GM21447 (cell line): ENCODE data around the gene DUOX1.

Experiments used
- ATAC-seq: cut with Tn5 transposase; IDR thresholded peaks from one replicate; pipeline ENCODE4 v1.9.1; 2021; ENCODE audit not compliant: unreplicated experiment

The DUOX1 gene

GRCh38 chr15:45166834-45167630, 37.2 kb downstream of the DUOX1 start:
- ATAC-seq, result peak; percentile 95

GRCh38 chr15:45167631-45168205, 37.9 kb downstream of the DUOX1 start:
- no peak for ATAC-seq

- no peak for ATAC-seq
These were observed 38.5 kb downstream of the DUOX1 start for GRCh38 chr15:45168286-45168685.

GRCh38 chr15:45168751-45169551, 39.2 kb downstream of the DUOX1 start:
- ATAC-seq, result no peak

- no peak for ATAC-seq
These were observed 40.0 kb downstream of the DUOX1 start for GRCh38 chr15:45169608-45170480.

- no peak for ATAC-seq
These were observed 42.1 kb downstream of the DUOX1 start for GRCh38 chr15:45171912-45172311.

GRCh38 chr15:45174069-45174468, 44.3 kb downstream of the DUOX1 start:
- ATAC-seq, result no peak

- no peak for ATAC-seq
These were observed 44.8 kb downstream of the DUOX1 start for GRCh38 chr15:45174577-45174976.

GRCh38 chr15:45177285-45177684, 47.5 kb downstream of the DUOX1 start:
- ATAC-seq, result no peak

GRCh38 chr15:45179221-45179985, 49.6 kb downstream of the DUOX1 start:
- ATAC-seq, result no peak

- no peak for ATAC-seq
These were observed 50.4 kb downstream of the DUOX1 start for GRCh38 chr15:45180201-45180600.

- ATAC-seq, result no peak
These were observed 51.0 kb downstream of the DUOX1 start for GRCh38 chr15:45180648-45181436.

GRCh38 chr15:45181491-45182285, 51.9 kb downstream of the DUOX1 start:
- ATAC-seq, result no peak

- ATAC-seq, result no peak
These were observed 53.2 kb downstream of the DUOX1 start for GRCh38 chr15:45182996-45183395.

GRCh38 chr15:45183511-45183910, 53.7 kb downstream of the DUOX1 start:
- ATAC-seq, result no peak

GRCh38 chr15:45184562-45185041, 54.8 kb downstream of the DUOX1 start:
- ATAC-seq, result no peak

GRCh38 chr15:45185069-45185779, 55.4 kb downstream of the DUOX1 start:
- ATAC-seq, result no peak
